Keratinocyte (primary cell): ENCODE data around the gene GHRL.

Source experiments
- CTCF ChIP-seq, 3 experiments: IDR thresholded peaks in 1 of 3; conservative IDR thresholded peaks in 1 of 3; optimal IDR thresholded peaks in 1 of 3; 2 replicates in 2 of 3; 3 replicates in 1 of 3; pipeline versions ENCODE3 to v1.5.1; 2011; ENCODE audit warnings: low read length in 3 of 3, mild to moderate bottlenecking in 3 of 3, moderate library complexity in 2 of 3, control low read depth in 1 of 3, inconsistent platforms in 1 of 3; ENCODE audit not compliant: insufficient read depth in 2 of 3; ENCODE audit errors: extremely low read depth in 1 of 3
- EZH2 ChIP-seq: IDR thresholded peaks from one replicate; pipeline ENCODE4 v1.6.1; 2012; ENCODE audit warnings: inconsistent platforms, mild to moderate bottlenecking, low read length, moderate library complexity

- TF ChIP-seq CTCF (optimal IDR thresholded peaks at IDR 0.05 in 1 of 3, IDR thresholded peaks at IDR 0.05 in 1 of 3, conservative IDR thresholded peaks at IDR 0.05 in 1 of 3; ENCODE audit: extremely low read depth in 1 of 3, insufficient read depth in 2 of 3, low read length in 3 of 3) = no peak
- no peak for TF ChIP-seq EZH2
These were observed at the start of gene GHRL for GRCh38 chr3:10292505-10293419.
